Embryonic facial prominence (tissue), 1 donor: ENCODE data around the gene EIF3J.

ENCODE experiments used
- DNase-seq: peaks from one replicate; pipeline ENCODE4 v3.0.0-alpha.2; 2016; ENCODE audit errors: extremely low spot score

The EIF3J gene

DNA sequence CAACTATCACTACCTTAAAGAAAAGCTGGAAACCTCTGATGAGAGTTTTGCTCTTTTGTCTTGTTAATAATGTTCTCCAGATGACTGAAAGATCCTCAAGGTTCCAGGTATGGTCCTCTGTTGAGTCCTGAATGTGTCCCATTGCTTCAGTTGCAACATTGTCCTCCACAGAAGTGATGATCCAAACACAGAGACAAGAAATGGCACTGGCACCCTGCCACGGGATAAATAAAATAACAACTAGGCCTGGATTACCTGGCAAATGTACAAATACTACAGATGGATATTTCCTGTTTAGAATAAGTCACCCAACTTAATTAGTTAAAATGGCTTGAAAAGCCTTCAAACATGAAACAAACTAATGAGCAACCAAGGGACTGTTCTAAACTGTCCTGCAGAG is 58.3 kb downstream of the EIF3J start:
- no peak for DNase-seq

DNA sequence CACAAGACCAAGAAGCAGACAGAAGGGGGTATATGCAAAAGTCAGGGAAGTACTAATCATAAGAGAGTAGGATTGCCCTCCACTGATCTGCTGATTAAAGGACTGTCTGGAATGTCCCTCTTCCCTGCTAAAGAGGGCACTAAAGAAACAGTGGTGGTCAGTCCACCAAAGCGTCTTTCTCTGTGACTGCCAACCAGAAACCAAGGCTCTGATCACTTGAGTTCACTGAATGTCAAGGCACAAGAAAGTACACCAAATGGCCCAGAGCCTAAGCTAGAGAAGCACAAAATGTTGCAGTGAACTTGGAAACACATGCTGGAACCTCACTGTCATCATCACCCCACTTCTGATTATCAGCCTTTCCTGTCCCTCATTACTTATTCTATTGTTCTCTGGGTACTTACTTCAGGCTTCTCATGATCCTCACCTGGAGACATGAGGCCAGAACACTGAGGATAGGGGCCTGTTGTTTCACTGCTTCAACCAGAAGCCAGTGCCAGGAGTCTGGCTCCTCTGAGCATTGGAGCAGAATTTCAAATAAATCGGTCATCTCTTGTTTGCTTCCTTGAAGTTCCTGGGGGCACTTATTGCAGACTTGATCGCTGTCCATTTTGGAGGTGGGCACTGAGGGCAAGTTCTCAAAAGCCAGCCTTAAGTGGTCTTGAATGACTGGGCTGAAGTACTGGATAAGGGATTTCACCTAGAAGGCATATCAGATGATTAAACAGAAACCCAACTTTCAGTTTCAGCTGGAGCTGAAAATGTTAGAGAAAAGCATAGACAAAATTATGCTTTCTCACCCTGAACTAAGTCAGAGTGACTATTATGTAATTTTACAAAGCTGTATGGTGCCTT is 58.9 kb downstream of the EIF3J start:
- no peak for DNase-seq

DNA sequence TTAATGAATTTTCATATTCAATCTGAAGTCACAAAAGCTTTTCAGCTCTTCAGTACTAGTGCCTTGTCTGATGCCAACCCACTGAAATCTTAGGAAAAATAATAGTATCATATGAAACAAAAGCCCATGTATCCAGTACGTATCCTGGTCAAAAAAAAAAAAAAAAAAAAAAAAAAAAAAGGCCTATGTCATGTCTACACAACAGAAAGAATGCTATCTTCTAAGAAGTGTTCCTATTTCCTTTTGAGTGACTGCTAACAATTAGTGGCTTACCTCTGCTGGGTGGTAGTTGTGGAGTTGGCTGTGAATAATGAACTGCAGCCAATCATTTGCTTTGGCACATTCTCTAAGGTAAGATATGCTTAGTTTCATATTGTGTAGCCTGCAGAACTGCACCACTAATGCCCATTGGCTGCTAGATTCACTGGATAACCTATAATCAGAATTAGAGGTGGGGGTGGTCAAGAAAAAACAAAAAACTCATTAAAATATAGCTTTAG is 59.6 kb downstream of the EIF3J start:
- no peak for DNase-seq

DNA sequence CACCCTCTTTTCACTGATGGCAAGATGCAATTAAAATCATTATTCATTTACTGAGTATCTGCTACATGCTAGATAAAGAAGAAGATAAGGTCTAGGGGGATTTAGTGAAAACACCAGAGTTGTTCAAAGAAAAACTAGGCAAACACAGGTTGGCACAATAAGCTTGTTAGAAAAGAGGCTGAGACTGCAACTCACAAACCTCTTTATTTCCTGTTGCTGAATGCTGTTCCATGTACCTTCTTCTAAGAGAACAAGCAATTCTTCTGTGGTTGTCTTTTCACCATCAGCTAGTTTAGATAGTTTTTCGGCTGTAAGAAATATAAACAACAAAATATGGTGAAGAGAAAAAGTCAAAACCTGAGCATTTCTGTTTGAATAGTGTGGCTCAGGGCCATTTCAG is 61.1 kb downstream of the EIF3J start:
- DNase-seq, result no peak

DNA sequence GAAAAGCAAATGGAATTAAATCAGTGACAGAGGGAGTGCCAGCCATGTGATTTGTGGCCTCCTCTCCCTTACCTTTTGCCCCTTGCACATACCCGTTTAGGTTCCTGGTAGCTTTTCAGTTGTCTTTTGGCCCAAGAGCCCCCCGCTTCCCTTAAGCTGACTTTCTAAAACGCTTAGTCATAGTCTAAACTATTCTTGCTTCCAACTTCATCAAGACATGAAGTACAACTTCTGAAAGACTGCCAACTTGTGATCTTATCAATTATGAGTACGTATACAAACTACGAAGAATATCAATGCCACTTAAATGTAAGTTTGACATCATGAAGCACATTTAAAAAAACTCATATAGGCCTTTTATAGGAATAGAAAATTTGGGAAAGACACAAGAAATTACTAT is 61.9 kb downstream of the EIF3J start:
- no peak for DNase-seq

DNA sequence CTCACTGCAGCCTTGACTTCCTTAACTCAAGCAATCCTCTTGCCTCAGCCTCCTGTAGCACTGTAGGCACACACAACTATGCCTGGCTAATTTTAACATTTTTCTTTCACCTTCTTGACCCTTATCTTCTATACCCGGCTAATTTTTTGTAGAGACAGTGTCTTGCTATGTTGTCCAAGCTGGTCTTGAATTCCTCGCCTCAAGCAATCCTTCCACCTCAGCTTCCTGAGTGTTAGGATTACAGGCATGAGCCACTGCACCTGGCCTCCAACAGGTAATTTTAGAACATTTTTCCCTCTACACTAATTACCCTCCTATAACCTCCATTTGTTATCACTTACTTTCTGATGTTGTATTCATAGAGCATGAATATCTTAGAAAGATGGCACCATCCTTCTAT is 66.2 kb downstream of the EIF3J start:
- DNase-seq, result no peak

DNA sequence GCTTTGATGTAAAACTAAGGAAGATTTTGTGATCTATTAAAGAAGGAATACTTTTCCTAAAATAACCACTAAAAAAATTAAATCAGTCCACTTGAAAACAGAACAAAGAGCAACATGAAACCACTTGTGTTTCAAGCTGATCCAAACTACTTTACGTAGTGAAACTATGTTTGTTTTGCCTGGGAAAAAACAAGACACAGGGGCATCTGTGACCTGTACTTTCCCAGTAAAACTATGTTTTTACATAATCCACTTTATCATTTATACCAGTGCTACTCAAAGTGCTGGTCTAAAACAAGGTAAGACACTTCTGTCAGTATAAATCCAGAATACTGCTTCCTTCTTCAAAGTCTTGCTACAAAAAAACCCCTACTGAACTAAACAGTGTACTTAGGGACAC is 69.8 kb downstream of the EIF3J start:
- DNase-seq, result no peak
